ENCODE results near the gene TBCEL. TPM values are rescaled to one million over a fixed set of nuclear protein-coding genes. Genes with fewer than 3 reads are reported as not detected.
A peak's percentile ranks its signal among the peaks of the same experiment; 100 is the strongest.

Gene TBCEL
- total RNA-seq, 1 experiment from 2014 or later, result 23.6 TPM

DNA sequence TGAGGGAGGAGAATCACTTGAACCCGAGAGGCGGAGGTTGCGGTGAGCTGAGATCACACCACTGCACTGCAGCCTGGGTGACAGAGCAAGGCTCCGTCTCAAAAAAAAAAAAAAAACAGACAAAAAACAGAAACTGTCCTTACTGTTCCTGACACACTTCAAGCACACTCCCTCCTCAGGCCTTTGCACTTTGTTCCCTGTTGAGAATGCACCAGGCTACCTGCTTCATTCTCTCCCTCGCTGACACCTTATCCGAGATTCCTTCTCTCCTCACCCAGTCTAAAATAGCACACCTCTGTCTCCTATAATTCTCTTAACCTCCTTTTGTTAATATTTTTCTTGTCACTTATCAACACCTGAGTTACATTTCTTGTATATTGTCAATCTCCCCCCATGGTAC, 44.9 kb downstream of the TBCEL start:
- Mint-ChIP-seq H3K4me1 (ENCODE audit: low read depth, unreplicated experiment) (peaks cover 40% of the 10 kb centered on the region), H3K27me3 (ENCODE audit: insufficient read depth, unreplicated experiment) (no peaks in the 10 kb centered on the region), H3K9me3 (ENCODE audit: unreplicated experiment) (peaks cover 8% of the 10 kb centered on the region), H3K27ac (ENCODE audit: unreplicated experiment) (peak overlapping the region; percentile 49), H3K4me3 (ENCODE audit: unreplicated experiment) (peak overlapping the region; percentile 7), H3K36me3 (ENCODE audit: insufficient read depth, unreplicated experiment) (peaks cover 12% of the 10 kb centered on the region)
- no peaks in the 10 kb centered on the region for H3K9me3 ChIP-seq
- intact Hi-C loops (cut with micrococcal nuclease; ENCODE audit: unreplicated experiment), result no loop called here
- DNase-seq, result peak; percentile 15 to 48
- CTCF ChIA-PET, result interaction anchor here (2.0 kb wide), 1 partner anchor 126 kb away, joined by 10 read pairs; no protein-coding TSS in a partner anchor
- no peak overlapping the region for H3K4me3 ChIP-seq (ENCODE audit: low read depth, low read length)
- BruUV-seq (replicated peaks), result no TSS peak
- POLR2A ChIA-PET, result no interaction called here
- TF ChIP-seq, protein P1, sequence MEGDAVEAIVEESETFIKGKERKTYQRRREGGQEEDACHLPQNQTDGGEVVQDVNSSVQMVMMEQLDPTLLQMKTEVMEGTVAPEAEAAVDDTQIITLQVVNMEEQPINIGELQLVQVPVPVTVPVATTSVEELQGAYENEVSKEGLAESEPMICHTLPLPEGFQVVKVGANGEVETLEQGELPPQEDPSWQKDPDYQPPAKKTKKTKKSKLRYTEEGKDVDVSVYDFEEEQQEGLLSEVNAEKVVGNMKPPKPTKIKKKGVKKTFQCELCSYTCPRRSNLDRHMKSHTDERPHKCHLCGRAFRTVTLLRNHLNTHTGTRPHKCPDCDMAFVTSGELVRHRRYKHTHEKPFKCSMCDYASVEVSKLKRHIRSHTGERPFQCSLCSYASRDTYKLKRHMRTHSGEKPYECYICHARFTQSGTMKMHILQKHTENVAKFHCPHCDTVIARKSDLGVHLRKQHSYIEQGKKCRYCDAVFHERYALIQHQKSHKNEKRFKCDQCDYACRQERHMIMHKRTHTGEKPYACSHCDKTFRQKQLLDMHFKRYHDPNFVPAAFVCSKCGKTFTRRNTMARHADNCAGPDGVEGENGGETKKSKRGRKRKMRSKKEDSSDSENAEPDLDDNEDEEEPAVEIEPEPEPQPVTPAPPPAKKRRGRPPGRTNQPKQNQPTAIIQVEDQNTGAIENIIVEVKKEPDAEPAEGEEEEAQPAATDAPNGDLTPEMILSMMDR (IDR thresholded peaks at IDR 0.05; ENCODE audit: insufficient read depth in 1 of 2, low read depth in 1 of 2, low read length in 1 of 2, severe bottlenecking in 1 of 2, unreplicated experiment in 1 of 2), result no peak
- no peaks in the 10 kb centered on the region for H3K36me3 ChIP-seq (ENCODE audit: control insufficient read depth, insufficient read depth, low read length)
- peaks cover 29% of the 10 kb centered on the region for H3K4me1 ChIP-seq
- H3K27me3 ChIP-seq (replicated peaks; ENCODE audit: control insufficient read depth, insufficient read depth, low read length), result no peaks in the 10 kb centered on the region

DNA sequence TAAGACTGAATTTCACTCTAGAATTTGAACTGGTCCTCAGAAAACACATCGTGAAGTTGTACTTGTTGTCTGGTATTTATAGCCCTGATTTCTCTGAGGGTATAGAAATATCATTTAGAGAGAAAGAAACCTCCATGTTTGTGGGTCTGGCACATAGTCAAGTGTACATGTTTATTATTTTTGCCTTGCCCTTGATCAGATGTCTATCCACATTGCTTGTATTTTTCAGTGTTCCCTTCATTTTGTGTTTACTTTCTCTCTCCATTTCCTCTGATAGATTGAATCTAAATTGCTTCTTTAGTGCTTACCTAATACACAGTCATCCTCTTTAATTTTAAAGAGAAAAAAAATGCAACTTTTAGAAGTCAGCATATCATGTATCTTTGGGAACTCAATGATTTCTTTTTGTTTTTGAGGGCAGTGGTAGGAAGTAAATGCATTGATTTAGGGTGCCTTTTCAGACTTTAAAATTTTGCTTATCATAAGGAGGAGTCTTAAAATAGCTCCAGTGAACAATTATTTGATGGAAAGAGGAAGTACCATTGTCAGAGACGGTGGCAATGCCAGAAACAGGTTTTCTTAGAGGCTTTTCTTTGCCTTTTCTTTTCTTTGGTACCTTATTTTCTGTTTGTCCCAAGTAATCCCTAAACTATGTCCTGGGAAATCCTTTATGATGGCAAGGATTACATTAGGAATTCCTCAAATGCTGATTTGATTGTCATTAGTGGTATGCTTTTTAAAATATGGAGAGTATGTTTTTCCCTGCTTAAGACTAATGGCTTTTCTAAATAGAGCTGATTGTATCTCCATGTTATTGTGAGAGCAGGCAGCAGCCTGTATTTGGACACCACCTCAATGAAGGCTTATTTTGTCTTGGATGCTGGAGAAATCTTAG, 47.3 kb downstream of the TBCEL start:
- H3K4me1 ChIP-seq, result peaks cover 29% of the 10 kb centered on the region
- intact Hi-C loops (cut with micrococcal nuclease; ENCODE audit: unreplicated experiment), result no loop called here
- no peak for DNase-seq
- H3K9me3 Mint-ChIP-seq (ENCODE audit: unreplicated experiment), result no peaks in the 10 kb centered on the region
- no peak overlapping the region for H3K27ac Mint-ChIP-seq (ENCODE audit: unreplicated experiment)
- no peak overlapping the region for H3K4me3 ChIP-seq (ENCODE audit: low read depth, low read length)
- peaks cover 12% of the 10 kb centered on the region for H3K36me3 Mint-ChIP-seq (ENCODE audit: insufficient read depth, unreplicated experiment)
- peaks cover 39% of the 10 kb centered on the region for H3K4me1 Mint-ChIP-seq (ENCODE audit: low read depth, unreplicated experiment)
- POLR2A ChIA-PET, result no interaction called here
- CTCF ChIA-PET, result no interaction called here
- no peak overlapping the region for H3K4me3 Mint-ChIP-seq (ENCODE audit: unreplicated experiment)
- no TSS peak for BruUV-seq (replicated peaks)
- H3K36me3 ChIP-seq (ENCODE audit: control insufficient read depth, insufficient read depth, low read length), result no peaks in the 10 kb centered on the region
- H3K27me3 ChIP-seq (replicated peaks; ENCODE audit: control insufficient read depth, insufficient read depth, low read length), result no peaks in the 10 kb centered on the region
- H3K27me3 Mint-ChIP-seq (ENCODE audit: insufficient read depth, unreplicated experiment), result no peaks in the 10 kb centered on the region
- TF ChIP-seq, protein P1 (IDR thresholded peaks at IDR 0.05; ENCODE audit: insufficient read depth in 1 of 2, low read depth in 1 of 2, low read length in 1 of 2, severe bottlenecking in 1 of 2, unreplicated experiment in 1 of 2), result no peak
- no peaks in the 10 kb centered on the region for H3K9me3 ChIP-seq

DNA sequence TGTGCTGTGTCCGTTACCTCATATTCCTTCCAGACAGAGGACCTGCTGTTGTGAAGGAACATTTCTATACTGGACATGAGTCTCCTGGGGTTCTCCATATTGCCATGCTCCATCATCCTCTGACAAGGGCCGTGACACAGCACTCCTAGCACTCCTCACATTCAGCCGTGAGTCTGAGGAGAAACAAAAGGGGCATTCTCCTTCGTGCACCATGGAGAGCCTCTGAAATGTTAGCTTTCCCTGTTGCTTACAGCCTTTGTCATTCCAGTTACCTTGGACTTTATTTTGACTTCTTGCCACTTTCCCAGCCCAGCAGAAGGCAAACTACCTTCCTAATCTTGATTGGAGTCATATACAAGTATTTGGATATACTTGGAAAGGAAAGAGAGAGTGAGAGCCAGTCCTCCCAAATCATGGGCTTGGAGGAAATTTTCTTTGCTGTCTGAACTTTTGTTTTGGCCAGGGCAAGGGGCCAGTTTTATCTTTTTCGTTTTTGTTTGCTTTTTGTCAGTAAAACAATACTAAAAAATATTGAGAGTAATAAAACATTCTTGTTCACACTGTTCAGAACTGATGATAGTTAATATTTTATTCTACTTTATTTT, 48.0 kb downstream of the TBCEL start:
- TF ChIP-seq, protein P1 (IDR thresholded peaks at IDR 0.05; ENCODE audit: insufficient read depth in 1 of 2, low read depth in 1 of 2, low read length in 1 of 2, severe bottlenecking in 1 of 2, unreplicated experiment in 1 of 2), result no peak
- Histone ChIP-seq H3K4me1 (peaks cover 21% of the 10 kb centered on the region), H3K4me3 (ENCODE audit: low read depth, low read length) (no peak overlapping the region), H3K36me3 (ENCODE audit: control insufficient read depth, insufficient read depth, low read length) (no peaks in the 10 kb centered on the region), H3K27me3 (replicated peaks; ENCODE audit: control insufficient read depth, insufficient read depth, low read length) (no peaks in the 10 kb centered on the region), H3K9me3 (no peaks in the 10 kb centered on the region)
- H3K27ac Mint-ChIP-seq (ENCODE audit: unreplicated experiment), result no peak overlapping the region
- ChIA-PET CTCF (no interaction called here), POLR2A (no interaction called here)
- H3K4me1 Mint-ChIP-seq (ENCODE audit: low read depth, unreplicated experiment), result peaks cover 32% of the 10 kb centered on the region
- H3K36me3 Mint-ChIP-seq (ENCODE audit: insufficient read depth, unreplicated experiment), result peaks cover 12% of the 10 kb centered on the region
- intact Hi-C loops (cut with micrococcal nuclease; ENCODE audit: unreplicated experiment), result no loop called here
- no TSS peak for BruUV-seq (replicated peaks)
- no peaks in the 10 kb centered on the region for H3K9me3 Mint-ChIP-seq (ENCODE audit: unreplicated experiment)
- no peak for DNase-seq
- H3K27me3 Mint-ChIP-seq (ENCODE audit: insufficient read depth, unreplicated experiment), result no peaks in the 10 kb centered on the region
- no peak overlapping the region for H3K4me3 Mint-ChIP-seq (ENCODE audit: unreplicated experiment)

All from Caco-2 (cell line).